ENCODE data around the gene MRPS23.

MRPS23 gene

DNA sequence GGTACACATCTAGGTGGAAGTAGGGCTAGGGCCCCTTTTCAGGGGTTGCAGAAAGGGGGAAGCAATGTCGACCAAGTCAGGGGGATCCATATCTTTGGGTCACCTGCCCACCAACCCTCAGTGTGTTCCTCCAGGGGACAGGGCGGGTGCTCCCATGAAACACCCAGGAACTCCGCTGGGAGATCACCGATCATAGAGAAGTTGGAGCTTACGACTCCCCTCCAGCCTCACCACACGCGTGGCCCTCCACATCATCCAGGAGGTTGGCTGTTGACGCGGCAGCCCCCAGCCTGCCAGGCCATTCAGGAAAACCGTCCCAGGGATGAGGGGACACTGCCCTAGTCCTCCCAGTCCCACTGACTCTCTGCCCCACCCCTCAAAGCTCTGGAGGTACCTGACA is 17.3 kb upstream of the MRPS23 start:
- no peak for TF ChIP-seq JUND (IDR thresholded peaks at IDR 0.05; ENCODE audit: low read depth)
- DNase-seq (ENCODE audit: low read depth in 1 of 2, low spot score in 1 of 2), result no peak
- in situ Hi-C loops (cut with HindIII; ENCODE audit: low pct_unique_long_range_greater_than_20kb, low sequenced_read_pairs), result no loop called here

GRCh38 chr17:57866723-57867122 is 16.9 kb upstream of the MRPS23 start:
- no peak for TF ChIP-seq JUND (IDR thresholded peaks at IDR 0.05; ENCODE audit: low read depth)
- in situ Hi-C loops (cut with HindIII; ENCODE audit: low pct_unique_long_range_greater_than_20kb, low sequenced_read_pairs), result no loop called here
- no peak for DNase-seq (ENCODE audit: low read depth in 1 of 2, low spot score in 1 of 2)

- no peak for DNase-seq (ENCODE audit: low read depth in 1 of 2, low spot score in 1 of 2)
- in situ Hi-C loops (cut with HindIII; ENCODE audit: low pct_unique_long_range_greater_than_20kb, low sequenced_read_pairs), result no loop called here
- TF ChIP-seq JUND (IDR thresholded peaks at IDR 0.05; ENCODE audit: low read depth), result no peak
These were observed 16.5 kb upstream of the MRPS23 start for GRCh38 chr17:57866319-57866718.

DNA sequence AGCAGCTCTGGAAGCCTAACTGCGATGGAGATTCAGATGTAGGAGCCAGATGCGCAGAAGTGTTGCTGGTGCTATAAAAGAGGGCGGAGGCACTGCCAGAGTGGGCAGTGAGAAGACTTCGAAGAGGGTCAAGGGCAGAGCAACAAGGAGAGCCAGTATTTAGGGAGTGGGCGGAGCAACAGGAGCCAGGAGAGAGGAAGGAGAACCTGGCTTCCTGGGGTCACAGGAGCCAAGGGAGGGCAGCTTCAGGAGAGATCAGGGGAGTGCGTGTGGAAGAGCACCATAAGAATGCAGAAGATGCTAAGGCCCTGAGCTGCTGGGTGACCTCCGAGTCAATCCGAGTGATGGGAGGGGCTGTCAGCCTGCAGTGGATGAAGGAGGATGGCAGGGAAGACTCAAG is 14.4 kb upstream of the MRPS23 start:
- in situ Hi-C loops (cut with HindIII; ENCODE audit: low pct_unique_long_range_greater_than_20kb, low sequenced_read_pairs), result no loop called here
- DNase-seq (ENCODE audit: low read depth in 1 of 2, low spot score in 1 of 2), result no peak
- TF ChIP-seq JUND (IDR thresholded peaks at IDR 0.05; ENCODE audit: low read depth), result no peak

DNA sequence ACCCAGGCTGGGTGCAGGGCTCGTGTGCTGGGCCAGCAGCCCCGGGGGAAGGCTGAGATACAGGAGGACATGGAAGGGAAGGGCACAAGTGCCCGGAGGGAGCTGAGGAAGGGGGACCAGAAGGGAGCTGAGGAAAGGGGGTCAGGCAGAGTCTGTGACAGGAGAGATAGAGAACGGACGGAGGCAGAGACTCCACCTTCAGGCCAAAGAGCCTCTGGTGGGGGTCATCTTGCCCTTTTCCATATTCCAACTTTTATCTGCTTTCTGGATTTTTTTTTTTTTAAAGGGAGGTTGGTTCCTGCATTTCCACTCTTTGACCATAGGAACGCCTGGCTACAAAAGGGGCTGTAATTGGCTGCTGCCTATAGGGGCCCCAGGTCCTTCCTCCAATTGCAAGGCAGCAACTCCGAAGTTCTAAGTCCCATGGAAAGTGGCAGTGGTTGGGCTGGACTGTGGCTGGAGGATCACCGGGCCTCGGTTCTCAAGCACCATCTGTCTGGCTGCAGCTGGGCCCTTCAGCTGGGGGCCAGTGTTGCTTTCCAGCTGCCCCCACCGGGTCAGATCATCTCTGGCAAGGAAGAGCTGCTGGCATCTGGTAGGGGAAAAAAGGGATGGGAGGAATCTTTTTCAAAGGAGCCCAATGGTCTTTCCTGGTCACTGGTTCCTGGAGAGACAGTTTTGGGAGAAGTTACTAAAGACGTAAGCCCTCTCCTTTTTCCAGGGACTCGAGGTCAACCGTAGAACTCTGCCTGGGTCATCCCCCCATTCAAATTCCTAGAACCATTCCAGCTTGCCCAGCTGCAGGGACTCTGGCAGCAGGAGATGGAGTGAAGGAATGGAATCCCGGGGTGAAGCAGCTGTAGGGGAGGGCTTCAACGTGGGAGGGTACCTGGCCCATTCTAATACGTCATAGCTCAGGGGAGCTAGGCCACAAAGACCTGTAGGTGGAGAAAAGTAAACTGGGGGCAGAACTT is 13.1 kb upstream of the MRPS23 start:
- no peak for TF ChIP-seq JUND (IDR thresholded peaks at IDR 0.05; ENCODE audit: low read depth)
- no peak for DNase-seq (ENCODE audit: low read depth in 1 of 2, low spot score in 1 of 2)
- in situ Hi-C loops (cut with HindIII; ENCODE audit: low pct_unique_long_range_greater_than_20kb, low sequenced_read_pairs), result no loop called here

GRCh38 chr17:57861790-57862693 is 12.2 kb upstream of the MRPS23 start:
- DNase-seq (ENCODE audit: low read depth in 1 of 2, low spot score in 1 of 2), result no peak
- no peak for TF ChIP-seq JUND (IDR thresholded peaks at IDR 0.05; ENCODE audit: low read depth)
- in situ Hi-C loops (cut with HindIII; ENCODE audit: low pct_unique_long_range_greater_than_20kb, low sequenced_read_pairs), result no loop called here

- peak; percentile 79 to 90 for DNase-seq (ENCODE audit: low read depth in 1 of 2, low spot score in 1 of 2)
- TF ChIP-seq JUND (IDR thresholded peaks at IDR 0.05; ENCODE audit: low read depth), result no peak
- in situ Hi-C loops (cut with HindIII; ENCODE audit: low pct_unique_long_range_greater_than_20kb, low sequenced_read_pairs), result no loop called here
These were observed 11.4 kb upstream of the MRPS23 start for GRCh38 chr17:57861000-57861789.

GRCh38 chr17:57860414-57860999 is 10.7 kb upstream of the MRPS23 start:
- DNase-seq (ENCODE audit: low read depth in 1 of 2, low spot score in 1 of 2), result no peak
- no peak for TF ChIP-seq JUND (IDR thresholded peaks at IDR 0.05; ENCODE audit: low read depth)
- in situ Hi-C loops (cut with HindIII; ENCODE audit: low pct_unique_long_range_greater_than_20kb, low sequenced_read_pairs), result no loop called here

- TF ChIP-seq JUND (IDR thresholded peaks at IDR 0.05; ENCODE audit: low read depth), result no peak
- in situ Hi-C loops (cut with HindIII; ENCODE audit: low pct_unique_long_range_greater_than_20kb, low sequenced_read_pairs), result no loop called here
- DNase-seq (ENCODE audit: low read depth in 1 of 2, low spot score in 1 of 2), result no peak
These were observed 10.0 kb upstream of the MRPS23 start for GRCh38 chr17:57859601-57860413.

DNA sequence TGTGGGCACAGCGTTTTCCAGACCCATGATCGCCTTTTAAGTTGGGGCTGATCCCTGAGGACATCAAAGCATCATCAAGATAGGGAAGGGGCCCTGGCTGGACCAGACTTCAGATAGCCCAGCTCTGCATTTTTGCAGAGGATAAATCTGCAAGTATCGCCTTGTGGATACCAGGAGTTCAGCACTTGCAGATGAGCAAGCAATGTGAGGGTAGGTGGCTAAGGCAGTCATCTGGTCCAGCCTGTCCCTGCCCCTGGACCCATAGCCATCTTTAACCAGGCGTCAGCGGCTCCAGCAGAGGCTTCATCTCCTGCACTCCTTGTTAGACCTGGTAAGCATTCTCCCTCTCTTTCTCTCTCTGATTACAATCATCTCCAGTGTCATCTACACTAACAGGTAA is 9.0 kb upstream of the MRPS23 start:
- no peak for TF ChIP-seq JUND (IDR thresholded peaks at IDR 0.05; ENCODE audit: low read depth)
- no peak for DNase-seq (ENCODE audit: low read depth in 1 of 2, low spot score in 1 of 2)
- in situ Hi-C loops (cut with HindIII; ENCODE audit: low pct_unique_long_range_greater_than_20kb, low sequenced_read_pairs), result no loop called here
